ENCODE data around the gene PTS.

DNA sequence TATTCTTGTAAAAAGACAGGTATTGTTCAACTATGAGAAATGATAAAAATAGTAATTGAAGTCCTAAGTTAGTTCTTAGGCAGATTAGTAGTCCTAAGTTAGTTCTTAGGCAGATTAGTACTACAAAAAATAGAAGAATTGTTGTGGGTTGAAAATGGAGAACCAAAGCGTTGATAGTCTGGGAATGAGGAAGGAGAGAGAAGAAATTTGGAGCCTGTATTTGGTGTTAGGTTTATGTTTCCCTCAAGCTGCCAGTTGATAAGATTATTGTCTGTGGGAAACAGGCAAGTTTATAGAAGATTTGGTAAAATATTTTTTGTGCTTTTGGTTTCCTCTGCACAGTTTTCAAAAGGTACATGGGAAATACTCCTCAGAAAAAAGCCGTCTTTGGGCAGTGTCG is 47.3 kb upstream of the PTS start:
- TF ChIP-seq POLR2A (IDR thresholded peaks at IDR 0.05) (no peak), EP300 (IDR thresholded peaks at IDR 0.05) (no peak)
- TF ChIP-seq, protein P1, sequence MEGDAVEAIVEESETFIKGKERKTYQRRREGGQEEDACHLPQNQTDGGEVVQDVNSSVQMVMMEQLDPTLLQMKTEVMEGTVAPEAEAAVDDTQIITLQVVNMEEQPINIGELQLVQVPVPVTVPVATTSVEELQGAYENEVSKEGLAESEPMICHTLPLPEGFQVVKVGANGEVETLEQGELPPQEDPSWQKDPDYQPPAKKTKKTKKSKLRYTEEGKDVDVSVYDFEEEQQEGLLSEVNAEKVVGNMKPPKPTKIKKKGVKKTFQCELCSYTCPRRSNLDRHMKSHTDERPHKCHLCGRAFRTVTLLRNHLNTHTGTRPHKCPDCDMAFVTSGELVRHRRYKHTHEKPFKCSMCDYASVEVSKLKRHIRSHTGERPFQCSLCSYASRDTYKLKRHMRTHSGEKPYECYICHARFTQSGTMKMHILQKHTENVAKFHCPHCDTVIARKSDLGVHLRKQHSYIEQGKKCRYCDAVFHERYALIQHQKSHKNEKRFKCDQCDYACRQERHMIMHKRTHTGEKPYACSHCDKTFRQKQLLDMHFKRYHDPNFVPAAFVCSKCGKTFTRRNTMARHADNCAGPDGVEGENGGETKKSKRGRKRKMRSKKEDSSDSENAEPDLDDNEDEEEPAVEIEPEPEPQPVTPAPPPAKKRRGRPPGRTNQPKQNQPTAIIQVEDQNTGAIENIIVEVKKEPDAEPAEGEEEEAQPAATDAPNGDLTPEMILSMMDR (IDR thresholded peaks at IDR 0.05) = no peak
